Jurkat, Clone E6-1 (cell line): ENCODE data around the gene MMP27. TPM values are rescaled to one million over a fixed set of nuclear protein-coding genes. Genes with fewer than 3 reads are reported as not detected.
"Not testable (repeated sequence)": the region's sequence is repeated elsewhere in the genome, so short reads cannot be mapped to it uniquely, and the experiment has no call there.

Experiments
- DNase-seq: peaks from one replicate; pipeline ENCODE4 v3.0.0-alpha.2; 2011; ENCODE audit warnings: low read depth, low spot score
- H3K4me3 ChIP-seq: 2 replicates; pipeline ENCODE4 v1.5.1; 2011; ENCODE audit warnings: mild to moderate bottlenecking, low read length, control low read depth, moderate library complexity
- polyA plus RNA-seq: library from polyadenylated mRNA; unstranded; fragments of >200 nt; gene quantifications from one replicate; pipeline ENCODE4 v1.2.1, GENCODE V29; 2012; ENCODE audit warnings: missing spikeins; ENCODE audit not compliant: insufficient read length, insufficient read depth

MMP27 gene, protein sequence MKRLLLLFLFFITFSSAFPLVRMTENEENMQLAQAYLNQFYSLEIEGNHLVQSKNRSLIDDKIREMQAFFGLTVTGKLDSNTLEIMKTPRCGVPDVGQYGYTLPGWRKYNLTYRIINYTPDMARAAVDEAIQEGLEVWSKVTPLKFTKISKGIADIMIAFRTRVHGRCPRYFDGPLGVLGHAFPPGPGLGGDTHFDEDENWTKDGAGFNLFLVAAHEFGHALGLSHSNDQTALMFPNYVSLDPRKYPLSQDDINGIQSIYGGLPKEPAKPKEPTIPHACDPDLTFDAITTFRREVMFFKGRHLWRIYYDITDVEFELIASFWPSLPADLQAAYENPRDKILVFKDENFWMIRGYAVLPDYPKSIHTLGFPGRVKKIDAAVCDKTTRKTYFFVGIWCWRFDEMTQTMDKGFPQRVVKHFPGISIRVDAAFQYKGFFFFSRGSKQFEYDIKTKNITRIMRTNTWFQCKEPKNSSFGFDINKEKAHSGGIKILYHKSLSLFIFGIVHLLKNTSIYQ
- polyA plus RNA-seq: not detected

DNA sequence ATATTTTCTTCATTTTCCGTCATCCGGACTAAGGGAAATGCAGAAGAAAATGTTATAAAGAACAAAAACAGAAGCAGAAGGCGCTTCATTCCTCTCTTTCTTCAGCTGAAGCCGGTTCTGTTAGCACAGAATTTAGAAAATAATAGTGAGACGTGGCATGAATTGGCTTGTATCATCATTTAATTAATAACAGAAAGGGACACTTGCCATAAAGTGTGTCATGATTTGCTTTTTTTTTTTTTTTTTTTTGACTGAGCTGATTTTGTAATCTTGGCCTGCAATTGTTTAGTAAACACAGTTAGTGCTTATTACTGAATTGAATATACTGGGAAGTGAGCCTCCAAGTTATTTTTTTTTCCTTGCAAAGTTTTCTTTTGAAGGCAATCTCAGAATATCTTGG lies at the start of gene MMP27:
MMP27 (minus strand) TSS at position 144 of the 400 bp plus-strand sequence; CDS start at position 89, 55 bp downstream.
- DNase-seq: no peak
- no peak within 1 kb of the TSS for H3K4me3 ChIP-seq

DNA sequence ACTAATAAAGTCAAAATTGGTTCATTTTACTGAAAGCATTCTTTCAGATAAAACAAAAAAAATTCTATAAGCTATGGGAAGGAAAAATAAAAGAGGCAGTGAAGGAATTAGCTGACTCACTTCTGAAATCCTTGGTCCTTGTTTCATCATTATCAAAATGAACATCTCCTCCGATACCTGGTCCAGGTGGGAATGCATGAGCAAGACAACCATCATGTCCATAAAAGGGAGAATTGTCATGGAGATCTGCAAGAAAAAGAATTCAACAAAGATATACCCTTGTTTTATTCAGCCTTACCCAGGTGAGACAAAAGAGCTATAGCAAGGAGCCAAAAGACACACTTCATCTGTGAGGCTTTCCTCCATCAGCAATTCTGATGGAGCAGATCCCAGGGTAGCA lies 47.7 kb upstream of the MMP27 start:
- H3K4me3 ChIP-seq: no peak overlapping the region
- no peak for DNase-seq

DNA sequence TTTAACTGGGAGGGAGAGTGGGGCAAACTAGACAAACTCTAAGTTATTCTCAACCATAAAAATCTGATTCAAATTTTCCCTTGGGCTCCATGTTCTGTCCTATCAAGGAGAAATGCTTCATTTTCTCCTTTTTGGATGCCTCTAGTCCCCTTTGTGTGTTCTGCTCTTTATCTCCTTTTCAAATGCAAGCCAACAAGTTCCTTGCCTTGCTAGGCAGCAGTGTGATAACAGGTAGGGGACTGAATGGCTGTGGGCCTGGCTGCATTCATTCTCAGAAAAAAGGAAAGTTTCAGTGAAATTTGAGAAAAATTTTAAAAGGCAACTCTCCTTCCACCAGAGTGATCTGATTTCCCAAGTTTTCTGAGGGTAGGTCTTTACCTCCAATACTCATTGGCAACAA lies 46.1 kb upstream of the MMP27 start:
- no peak for DNase-seq
- H3K4me3 ChIP-seq: no peak overlapping the region

DNA sequence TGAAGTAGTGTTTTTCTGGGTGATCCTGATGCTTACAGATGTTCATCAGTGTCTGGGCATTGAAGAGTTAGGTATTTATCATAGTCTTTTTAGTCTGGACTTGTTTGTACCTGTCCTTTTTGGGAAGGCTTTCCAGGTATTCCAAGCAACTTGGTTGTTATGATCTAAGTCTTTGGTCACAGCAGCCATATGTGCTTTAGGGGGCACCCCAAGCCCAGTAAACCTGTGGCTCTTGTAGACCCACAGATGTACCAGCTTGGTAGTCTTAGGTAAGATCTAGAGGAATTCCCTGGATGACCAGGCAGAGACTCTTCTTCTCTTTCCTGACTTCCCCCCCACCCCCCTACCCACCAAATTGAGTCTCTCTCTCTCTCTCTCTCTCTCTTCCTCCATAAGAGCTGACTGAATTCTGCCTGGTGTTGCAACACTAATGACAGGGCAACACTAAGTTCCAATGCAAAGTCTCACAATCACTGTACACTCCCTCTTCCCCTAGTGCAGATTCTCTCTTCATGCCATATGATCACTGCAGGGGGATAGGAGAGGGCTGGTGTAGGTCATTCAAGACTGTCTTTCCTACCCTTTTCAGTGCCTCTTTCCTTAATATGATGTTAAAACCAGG lies 43.6 kb upstream of the MMP27 start:
- no peak overlapping the region for H3K4me3 ChIP-seq
- DNase-seq: no peak

DNA sequence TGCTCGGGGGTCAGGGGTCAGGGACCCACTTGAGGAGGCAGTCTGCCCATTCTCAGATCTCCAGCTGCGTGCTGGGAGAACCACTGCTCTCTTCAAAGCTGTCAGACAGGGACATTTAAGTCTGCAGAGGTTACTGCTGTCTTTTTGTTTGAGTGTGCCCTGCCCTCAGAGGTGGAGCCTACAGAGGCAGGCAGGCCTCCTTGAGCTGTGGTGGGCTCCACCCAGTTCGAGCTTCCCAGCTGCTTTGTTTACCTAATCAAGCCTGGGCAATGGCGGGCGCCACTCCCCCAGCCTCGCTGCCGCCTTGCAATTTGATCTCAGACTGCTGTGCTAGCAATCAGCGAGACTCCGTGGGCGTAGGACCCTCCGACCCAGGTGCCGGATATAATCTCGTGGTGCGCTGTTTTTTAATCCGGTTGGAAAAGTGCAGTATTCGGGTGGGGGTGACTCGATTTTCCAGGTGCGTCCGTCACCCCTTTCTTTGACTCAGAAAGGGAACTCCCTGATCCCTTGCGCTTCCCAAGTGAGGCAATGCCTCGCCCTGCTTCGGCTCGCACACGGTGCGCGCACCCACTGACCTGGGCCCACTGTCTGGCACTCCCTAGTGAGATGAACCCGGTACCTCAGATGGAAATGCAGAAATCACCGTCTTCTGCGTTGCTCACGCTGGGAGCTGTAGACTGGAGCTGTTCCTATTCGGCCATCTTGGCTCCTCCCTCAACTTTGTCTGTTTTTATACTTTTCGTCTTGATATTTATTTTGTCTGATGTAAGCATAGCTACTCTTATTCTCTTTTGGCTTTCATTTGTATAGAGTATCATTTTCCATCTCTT lies 41.4 kb upstream of the MMP27 start:
- DNase-seq, H3K4me3 ChIP-seq: not testable (repeated sequence)

DNA sequence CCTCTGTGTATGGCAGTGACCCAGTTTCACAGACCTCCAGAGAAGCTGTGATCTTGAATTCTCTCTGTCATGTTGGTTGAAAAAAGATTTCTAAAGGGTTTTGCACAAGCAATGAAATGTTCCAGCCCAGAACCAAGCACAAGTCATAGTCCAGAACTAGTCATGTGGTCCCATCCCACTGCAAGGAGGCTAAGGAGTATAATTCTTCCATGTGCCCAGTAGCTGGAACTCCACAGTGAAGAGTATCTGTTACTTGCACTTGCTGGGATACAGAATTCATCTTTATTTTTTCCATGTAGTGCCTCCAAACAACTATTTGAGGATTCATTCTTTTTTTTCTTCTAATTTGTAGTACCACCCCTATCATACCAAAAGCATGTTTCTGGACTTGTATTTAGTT lies 29.1 kb upstream of the MMP27 start:
- no peak for DNase-seq
- no peak overlapping the region for H3K4me3 ChIP-seq

DNA sequence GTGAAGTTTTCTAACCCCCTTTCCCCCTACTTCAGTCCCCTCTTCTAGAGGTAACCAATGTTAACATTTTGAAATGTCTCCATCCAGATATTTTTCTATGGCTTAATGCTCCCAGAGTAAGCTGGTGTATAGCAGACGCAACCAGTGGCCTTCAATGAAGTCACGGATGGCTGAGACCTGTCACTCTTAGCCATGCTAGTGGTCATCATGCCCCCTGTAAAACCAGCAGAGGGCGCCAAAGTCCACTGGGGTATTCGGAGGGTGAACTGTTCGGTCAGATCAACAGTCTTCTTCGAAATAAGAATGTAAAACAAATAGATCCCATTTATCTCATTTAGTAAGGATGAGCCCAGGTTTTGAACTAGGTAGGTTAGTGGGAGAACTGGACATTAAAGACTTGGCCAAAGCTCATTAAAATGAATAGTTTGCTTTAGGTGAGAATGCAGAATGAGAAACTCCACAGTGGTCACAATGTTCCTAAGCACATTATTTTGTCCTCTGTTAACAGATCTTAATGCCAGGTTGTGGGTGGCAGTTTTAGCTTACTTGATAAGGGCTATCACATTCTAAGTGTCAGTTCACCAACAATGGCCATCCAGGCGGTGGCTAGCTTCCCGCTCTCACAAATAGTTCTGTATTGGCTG lies 27.8 kb upstream of the MMP27 start:
- H3K4me3 ChIP-seq: no peak overlapping the region
- DNase-seq: peak; percentile 16

DNA sequence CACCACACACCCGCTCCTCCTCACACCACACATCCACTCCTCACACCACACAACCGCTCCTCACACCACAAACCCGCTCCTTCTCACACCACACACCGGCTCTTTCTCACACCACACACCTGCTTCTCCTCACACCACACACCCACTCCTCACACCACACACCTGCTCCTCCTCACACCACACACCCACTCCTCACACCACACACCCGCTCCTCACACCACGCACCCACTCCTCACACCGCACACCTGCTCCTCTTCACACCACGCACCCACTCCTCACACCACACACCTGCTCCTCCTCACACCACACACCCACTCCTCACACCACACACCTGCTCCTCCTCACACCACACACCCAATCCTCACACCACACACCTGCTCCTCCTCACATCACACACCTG lies 25.4 kb upstream of the MMP27 start:
- DNase-seq, H3K4me3 ChIP-seq: not testable (repeated sequence)

DNA sequence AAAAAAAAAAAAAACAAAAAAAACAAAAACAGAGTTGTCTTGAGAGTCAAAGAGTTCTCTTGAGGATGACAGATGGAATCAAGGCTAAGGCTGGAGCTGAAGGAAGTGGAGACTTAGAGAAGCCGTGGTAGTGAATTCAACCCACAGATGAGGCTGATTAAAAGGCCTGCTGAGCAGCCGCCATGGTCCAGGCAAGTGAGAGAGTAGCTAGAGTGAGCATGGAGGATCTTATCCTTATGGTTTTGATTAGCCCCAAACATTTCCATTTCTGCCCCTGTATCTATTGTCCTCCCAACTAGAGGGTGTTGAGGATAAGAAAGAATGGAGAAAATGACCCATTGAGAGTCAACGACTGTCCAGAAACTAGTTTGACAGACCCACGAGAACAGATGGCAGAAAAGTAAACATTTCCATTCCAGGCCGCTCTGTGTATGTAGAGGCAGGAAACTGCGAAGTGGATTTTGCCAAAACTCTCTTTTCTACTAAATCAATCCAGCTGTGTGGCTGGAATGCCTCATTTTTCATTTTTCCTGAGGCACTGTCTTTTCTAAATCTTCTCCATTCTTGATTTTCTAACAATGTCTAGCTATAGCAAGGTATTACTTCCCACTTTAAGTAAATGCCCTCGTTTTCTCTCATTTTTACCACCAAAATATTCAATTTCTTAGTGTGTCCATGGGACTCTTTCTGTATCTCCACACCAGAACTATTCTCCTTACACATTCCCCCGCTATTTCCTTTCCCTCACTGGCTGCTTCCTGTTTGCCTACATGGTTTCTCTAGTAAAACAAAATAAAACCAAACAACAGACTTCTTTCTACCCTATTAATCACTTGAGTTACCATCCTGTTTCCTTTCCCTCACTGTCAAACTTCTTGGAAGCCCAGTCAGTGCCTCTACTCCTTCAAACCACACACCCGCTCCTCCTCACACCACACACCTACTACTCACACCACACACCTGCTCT lies 24.6 kb upstream of the MMP27 start:
- DNase-seq: no peak
- no peak overlapping the region for H3K4me3 ChIP-seq

DNA sequence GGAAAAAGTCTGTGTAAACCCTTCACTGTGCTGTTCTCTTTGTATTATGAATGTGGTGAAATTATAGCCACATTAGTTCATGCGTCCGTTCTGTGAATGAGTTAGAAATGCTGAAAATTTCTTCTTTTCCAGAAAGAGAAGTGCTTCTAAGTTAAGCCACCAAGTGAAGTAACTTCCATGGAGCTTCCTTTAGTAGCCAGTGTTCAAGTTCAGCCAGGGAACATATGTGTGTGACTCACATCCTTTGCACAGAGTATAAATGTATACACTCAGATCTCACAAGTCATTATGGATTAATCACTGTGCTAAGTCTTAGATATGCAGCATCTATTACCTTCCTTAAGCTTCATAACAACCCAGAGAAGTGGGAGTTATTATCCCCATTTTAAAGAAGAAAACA lies 22.3 kb upstream of the MMP27 start:
- no peak for DNase-seq
- no peak overlapping the region for H3K4me3 ChIP-seq

DNA sequence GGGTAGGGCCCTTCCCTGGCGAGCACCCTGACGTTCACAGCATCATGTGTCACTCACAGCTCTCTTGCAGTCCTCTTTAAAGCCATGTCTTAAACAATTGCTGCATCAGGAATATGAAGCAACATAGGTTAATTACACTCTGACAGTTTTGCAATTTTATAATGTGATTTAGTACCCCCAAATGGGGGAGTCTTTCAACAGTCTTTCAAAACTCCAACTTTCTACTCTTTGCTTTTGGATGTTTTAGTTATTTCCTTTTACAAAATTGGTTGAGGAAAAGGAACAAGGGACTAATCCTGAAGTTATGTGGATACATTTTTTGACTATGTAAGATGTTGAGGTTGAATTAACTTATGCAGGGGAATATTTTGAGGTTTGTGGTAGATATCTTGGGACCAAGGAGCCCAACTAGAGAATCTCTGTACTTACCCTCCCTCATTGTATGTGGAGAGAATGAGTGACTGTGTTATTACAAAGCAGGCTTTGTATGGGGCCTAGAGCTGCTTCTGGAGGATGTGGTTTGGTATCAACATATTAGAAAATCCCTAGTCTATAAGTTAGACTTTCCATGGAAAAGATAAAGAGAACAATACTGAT lies 19.4 kb upstream of the MMP27 start, which contains the start of gene MMP8:
MMP8 (minus strand) TSS at position 51 of the 597 bp plus-strand sequence. CDS start 99 bp downstream, outside the sequence.
- no peak within 1 kb of the TSS for H3K4me3 ChIP-seq
- no peak for DNase-seq

DNA sequence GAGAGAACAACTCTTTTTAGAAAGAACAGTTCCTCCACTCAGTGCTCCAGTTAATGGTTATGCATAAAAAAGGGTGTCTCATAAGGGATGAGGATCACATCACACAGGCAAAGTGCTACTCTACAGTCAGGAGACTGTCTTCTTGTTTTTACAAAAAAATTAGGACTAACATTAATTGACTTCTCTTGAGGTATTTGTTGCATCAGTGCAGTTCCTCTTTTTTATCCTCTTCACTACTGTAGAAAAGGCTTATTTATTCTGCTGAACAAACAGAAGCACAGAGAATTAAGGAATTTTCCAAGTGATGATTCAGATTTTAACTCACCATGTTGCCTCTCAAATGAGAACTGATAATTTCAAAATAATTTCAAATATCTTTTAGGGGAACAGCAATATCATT lies 17.3 kb upstream of the MMP27 start:
- H3K4me3 ChIP-seq: no peak overlapping the region
- DNase-seq: no peak

DNA sequence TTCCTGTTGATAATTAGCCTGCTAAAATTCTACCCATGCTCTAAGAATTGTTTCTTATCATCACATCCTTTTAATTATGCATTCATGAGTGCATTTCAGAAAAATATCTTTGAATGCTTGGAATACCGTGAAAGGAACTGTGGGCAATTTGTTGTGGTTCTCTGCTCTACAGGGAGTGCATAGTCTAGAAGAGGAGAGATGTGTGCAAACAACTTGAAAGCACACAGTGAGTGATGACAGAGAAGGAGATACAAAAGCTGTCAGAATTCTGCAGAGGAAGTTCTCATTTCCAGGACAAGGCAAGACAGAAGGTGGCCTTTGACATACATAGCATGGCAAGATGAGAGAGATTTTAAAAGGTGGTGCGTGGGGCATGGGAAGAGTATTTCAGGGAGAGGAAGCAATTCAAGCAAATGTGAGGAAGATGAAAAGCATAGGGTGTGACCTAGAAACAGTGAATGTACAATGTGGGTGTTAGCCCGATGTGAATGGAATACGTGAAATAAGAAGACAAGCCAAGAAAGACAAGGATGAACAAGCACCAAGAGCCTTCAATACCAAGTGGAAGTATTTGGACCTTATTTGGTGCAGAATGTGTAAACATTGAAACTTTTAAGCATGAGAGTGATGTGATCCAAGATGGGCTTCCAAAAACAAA lies 14.2 kb upstream of the MMP27 start:
- H3K4me3 ChIP-seq: no peak overlapping the region
- DNase-seq: no peak

DNA sequence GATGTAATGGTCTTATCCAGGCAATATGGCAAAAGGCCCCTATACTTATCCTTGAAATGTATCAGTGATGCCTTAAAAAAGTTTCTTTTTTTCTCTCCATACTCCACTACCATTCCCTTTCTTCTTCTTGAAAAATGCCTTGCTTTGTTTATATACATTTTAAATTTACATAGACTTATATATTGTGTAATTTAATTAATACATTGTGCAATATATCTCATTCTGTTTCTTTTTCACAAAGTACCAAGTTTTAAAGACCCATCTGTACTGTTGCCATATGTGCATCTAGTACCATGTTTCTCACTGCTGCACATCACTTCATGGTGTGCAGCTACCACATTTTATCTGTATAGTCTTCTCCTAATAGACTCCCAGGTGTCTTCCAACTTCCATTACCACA lies 11.7 kb upstream of the MMP27 start:
- no peak overlapping the region for H3K4me3 ChIP-seq
- DNase-seq: no peak

DNA sequence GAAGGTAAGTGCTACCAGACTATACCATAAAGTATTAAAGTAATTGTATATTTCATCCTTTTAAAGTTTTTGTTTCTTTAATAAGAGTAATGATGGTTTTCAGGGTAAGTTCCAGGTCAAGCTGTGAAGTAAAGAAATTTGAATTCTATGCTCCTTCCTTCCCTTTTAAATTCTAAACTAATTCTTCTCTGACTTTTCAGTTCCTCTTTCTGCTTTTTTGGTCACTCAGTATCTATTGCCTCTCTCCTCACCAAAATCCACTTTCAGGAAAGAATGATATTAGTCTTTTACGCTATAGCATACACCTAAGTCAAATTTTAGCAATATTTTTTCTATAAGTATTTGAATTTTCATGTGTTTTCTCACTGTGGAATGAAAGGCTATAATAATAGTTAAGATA lies 11.0 kb upstream of the MMP27 start:
- no peak for DNase-seq
- H3K4me3 ChIP-seq: no peak overlapping the region

DNA sequence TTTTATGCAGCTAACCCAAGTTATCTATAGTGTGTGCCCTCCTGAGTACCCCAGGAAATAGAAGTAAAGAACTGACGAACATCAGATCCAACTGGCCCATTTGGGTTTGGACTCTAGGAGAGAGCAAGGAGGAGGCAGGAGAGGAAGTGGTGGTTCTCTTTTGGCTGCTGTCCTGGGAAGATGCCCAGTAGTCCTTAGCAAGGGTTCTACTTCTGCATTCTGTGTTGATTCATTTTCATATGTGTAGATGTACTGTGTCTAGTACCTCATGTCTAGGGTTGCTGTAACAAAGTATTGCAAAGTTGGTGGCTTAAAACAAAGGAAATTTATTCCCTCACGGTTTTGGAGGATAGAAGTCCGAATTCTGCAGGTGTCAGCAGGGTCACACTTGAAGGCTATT lies 6.6 kb upstream of the MMP27 start:
- H3K4me3 ChIP-seq: no peak overlapping the region
- DNase-seq: no peak
